Limb (tissue), 2 donors: ENCODE measurements around the gene VSIR.
A peak's percentile ranks its signal among the peaks of the same experiment; 100 is the strongest.

Experiments
- DNase-seq, 2 donors: peaks; one replicate each; pipeline ENCODE4 v3.0.0-alpha.2; 2016; ENCODE audit errors: extremely low spot score in 2 of 2

The VSIR gene

DNA sequence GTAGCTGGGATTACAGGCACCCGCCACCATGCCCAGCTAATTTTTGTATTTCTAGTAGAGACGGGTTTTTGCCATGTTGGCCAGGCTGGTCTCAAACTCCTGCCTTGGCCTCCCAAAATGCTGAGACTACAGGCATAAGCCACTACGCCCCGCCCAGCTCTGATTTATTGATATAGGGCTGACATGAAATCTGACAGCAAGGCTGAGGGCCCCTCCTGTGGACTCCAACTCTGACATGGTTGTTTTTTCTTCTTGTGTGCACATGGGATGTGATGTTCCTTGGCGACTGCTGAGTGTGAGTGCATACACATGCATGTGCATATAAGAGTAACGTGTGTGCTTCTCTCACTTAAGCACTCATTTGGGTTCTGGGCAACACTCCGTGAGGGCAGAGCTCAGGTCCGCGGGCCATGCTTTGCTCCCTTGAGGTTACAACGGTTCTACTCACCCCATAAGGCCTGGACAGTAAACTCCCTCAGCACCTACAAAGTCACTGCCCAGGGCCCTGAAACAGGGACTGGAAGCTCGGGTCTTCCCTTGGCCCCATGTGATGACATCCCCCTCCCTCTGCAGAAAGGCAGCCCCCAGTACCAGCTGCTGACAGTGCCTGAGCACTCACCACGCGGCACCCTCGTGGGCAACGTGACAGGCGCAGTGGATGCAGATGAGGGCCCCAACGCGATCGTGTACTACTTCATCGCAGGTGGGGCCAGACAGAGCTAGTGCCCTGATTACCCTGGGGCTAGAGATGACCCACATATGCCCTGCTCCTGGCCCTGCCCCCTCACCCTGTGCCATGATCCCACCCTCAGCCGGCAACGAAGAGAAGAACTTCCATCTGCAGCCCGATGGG, 33.6 kb upstream of the VSIR start:
- no peak for DNase-seq

DNA sequence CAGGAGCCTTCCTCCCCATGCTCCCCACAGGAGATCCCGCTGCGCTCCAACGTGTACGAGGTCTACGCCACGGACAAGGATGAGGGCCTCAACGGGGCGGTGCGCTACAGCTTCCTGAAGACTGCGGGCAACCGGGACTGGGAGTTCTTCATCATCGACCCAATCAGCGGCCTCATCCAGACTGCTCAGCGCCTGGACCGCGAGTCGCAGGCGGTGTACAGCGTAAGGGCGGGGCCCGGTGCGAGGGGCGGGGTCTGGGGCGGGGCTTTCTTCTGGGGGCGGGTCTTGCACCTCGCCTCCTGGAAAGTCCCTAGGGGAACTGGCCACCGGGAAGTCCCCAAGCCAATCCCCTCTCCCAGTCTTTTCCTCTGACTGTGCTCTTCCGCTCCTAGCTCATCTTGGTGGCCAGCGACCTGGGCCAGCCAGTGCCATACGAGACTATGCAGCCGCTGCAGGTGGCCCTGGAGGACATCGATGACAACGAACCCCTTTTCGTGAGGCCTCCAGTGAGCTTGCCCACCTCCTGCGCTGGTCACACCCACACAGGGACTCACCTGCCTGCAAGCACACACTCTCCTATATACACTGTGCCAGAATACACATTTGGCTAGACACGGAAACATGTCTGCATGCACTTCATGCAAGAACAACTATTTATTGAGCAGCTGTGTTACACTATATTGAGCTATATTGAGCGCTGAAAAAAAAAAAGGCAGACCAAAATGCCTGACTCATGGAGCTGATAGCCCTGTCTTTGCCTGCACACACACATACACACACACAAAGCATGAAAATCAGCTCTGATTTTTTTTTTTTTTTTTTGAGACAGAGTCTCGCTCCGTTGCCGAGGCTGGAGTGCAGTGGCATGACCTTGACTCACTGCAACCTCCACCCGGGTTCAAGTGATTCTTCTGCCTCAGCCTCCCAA, 32.7 kb upstream of the VSIR start:
- DNase-seq: peak in 1 of 2 donors; percentile 52

DNA sequence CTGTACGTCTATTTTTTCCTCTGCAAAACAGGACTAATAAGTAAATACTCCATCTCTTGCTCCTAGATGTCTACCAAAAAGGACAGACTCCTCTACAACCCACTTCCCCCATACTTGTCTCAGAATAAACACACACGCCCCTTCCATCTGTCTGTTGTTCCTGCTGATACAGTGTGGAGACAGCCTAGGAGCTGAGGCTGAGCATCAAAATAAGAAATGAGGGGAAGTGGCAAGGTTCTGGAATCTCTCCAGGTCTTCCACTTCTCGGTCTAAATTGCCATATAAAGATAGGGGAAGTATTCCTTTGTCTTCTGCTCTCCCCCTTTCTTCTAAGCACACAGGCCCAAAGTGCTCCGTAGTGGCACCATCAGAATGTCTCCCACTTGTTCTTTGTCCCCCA, 30.8 kb upstream of the VSIR start:
- DNase-seq: no peak

DNA sequence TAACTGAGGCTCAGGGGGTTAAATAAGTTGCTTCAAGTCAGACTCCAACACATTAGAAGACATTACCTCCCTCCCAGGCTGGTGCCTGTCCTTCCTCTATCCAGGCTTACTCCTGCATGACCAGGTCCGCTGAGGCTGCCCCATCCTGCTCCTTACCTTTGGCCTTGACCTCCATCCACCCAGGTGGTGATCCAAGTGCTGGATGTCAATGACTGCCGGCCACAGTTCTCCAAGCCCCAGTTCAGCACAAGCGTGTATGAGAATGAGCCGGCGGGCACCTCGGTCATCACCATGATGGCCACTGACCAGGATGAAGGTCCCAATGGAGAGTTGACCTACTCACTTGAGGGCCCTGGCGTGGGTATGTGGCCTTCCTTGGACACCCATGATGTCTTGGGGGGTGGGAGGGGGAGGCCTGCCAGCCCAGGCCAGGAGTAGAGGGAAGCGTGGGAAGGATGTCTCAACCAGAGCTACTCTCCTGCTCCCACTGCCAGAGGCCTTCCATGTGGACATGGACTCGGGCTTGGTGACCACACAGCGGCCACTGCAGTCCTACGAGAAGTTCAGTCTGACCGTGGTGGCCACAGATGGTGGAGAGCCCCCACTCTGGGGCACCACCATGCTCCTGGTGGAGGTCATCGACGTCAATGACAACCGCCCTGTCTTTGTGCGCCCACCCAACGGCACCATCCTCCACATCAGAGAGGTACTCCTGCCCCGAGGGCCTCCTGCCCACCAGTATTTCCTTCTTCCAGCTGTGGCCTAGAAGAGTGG, 29.6 kb upstream of the VSIR start:
- DNase-seq: no peak

DNA sequence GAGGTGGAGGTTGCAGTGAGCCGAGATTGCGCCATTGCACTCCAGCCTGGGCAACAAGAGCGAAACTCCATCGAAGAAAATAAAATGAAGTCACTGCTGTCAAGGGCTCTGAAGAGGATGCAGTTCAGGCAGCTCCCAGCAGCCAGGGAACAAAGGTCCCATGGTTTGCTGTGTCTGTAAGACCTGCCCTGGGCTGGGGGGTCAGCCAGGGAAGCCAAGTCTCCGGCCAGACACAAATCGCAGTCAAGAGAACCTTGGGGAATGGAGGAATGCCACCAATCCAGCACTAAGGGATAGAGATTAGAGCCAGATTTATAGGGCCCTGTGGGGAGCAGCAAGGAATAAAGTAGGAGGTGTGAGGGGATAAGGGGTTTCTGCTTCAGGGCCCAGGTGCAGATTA, 28.9 kb upstream of the VSIR start:
- no peak for DNase-seq

DNA sequence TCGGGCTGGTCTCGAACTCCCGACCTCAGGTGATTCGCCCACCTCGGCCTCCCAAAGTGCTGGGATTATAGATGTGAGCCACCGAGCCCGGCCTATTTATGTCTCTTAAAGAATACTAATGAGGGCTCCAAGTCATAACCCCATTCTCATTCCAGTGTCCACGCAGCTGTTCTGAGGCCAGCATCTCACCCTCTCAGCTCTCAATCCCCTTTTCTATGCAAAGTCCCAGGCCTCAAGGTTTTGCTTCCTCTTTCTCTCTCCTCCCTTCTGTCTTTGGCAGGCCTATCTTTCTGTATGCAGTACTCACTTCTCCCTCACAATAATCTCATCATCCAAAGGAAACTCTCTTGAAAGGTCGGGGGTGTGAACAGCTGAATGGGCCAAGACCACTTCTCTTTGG, 28.0 kb upstream of the VSIR start:
- DNase-seq: no peak

DNA sequence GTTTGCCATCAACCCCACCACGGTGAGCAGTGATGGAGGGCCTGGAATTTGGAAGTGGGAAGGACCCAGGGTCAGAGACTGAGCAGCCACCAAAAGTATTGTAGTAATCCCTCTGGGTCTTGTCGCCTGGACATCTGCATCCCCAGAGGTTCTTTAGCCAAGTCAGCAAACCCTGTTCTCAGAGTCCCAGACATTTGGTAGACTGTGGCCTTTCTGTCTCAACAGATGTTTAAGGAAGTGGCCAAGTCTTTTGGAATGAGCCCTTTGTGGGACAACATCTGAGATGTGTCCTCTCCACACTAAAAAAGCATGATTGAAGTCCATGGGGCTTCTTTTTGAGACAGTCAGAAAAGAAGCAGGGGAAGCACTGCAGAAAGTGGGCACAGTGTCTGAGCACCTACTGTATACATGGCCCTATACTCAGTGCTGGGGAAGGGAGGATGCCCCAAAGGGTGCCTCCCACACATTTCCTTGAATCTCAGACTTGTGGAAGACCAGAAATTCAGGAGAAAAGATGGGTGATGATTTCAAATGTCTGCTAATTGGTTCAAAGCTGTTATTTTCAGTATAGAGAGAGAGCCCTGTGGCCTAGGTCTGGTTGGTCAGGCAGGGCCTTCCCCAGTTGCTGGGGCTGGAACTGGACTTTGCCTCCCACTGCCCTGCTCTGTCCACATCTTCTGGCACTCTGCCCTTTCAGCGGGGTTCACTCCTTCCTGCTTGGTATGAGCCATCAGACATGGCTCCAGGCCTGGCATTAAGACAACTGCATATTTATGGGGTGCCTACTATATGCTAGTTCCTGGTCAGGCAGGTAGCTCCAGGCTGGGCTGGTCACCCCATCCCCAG, 26.5 kb upstream of the VSIR start:
- no peak for DNase-seq

DNA sequence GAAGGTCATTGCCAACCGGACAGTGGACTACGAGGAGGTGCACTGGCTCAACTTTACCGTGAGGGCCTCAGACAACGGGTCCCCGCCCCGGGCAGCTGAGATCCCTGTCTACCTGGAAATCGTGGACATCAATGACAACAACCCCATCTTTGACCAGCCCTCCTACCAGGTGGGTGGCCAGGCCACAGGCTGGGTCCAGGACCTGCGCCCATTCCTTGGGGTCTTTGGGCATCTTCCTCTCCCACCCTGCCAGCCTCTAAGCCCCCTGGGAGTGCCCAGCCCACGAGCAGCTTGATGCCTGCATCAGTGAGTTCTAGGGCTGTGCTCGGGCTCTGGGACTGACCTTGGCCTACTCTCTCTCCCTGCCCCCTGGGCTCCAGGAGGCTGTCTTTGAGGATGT, 25.8 kb upstream of the VSIR start:
- no peak for DNase-seq

DNA sequence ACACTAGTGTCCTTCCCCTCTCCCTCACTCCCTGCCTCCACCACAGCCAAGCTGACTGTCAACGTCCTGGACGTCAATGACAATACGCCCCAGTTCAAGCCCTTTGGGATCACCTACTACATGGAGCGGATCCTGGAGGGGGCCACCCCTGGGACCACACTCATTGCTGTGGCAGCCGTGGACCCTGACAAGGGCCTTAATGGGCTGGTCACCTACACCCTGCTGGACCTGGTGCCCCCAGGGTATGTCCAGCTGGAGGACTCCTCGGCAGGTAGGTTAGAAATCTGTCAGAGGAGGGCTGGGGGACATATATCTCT, 24.9 kb upstream of the VSIR start:
- DNase-seq: no peak

DNA sequence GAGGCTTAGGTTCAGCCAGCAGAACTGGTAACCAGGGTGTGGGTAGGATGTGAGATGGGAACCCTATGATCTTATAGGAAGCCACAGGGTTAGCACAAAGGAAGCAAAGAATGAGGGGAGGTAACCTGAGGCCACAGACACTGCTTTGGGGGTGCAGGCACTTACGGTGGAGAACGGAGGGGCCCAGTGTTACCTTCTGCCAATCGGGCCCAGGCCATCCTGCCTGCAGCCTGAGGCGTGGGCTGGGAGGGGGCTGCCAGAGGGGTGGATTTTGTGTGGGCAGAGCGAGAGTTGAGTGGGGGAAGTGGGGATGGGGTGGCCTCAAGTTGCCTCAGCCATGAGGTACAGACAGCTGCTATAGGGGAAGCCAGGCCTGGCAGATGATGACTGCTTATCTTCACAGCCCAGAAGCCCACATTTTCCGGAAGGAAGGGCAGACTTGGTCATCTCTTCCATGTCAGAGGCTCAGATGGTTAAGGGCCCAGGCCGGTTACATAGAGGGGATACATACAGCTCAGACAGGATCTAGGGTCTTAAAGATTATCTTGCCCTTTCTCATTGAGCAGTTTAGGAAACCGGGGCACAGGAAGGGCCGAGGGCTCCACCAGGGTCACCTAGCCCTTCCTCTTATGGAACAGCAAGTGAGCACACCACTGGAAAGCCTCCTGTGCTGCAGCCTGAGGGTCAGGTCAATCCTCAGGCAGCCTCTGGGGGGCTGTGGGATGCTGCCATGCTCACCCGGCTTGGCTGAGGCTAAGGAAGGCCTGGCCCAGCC, 24.4 kb upstream of the VSIR start:
- DNase-seq: no peak

DNA sequence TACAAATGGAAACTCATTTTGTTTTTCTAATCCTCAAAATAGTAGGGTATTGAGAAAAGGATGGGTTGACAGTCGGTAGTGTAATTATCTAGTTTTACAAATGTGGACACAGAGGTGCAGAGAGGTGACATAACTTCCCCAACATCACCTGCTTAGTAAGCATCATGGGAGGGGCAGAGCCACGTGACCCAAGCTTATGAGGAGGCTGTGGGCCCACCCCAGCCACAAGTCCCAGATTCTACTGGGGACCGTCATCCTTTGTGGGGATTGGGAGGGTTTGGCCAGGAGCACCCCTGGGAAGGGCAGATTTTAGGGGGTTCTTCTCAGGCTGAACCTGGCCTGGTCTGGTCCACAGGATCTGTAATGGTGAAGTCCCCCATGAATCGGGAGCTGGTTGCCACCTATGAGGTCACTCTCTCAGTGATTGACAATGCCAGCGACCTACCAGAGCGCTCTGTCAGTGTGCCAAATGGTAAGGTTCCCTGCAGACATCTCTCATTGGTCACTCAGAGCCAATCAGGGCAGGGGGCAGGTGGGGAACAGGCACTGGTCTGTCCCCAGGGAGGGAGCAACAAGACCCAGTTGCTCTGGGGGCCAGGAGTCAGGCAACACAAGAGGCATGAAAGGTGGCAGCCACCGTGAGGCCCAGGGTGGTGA, 23.6 kb upstream of the VSIR start:
- no peak for DNase-seq

DNA sequence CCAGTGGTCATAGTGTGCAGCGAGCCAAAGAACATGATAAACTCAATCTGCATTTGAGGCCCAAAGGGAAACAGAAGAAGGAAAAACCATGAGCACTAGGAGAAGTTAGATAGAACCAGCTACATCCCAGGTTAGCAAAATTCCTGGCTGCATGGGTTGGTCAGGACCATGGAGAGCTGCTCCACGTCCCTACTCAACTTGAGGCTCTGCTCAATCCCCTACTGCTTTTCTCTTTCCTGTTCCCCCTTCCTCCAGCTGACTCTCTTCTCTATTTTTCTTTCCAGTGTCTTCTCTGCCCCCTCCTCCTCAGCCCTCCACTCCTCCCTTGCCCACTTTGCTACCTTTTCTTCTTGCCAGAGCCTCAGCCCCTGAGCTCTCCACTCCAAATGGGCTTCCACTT, 21.9 kb upstream of the VSIR start:
- peak in 1 of 2 donors; percentile 67 for DNase-seq

DNA sequence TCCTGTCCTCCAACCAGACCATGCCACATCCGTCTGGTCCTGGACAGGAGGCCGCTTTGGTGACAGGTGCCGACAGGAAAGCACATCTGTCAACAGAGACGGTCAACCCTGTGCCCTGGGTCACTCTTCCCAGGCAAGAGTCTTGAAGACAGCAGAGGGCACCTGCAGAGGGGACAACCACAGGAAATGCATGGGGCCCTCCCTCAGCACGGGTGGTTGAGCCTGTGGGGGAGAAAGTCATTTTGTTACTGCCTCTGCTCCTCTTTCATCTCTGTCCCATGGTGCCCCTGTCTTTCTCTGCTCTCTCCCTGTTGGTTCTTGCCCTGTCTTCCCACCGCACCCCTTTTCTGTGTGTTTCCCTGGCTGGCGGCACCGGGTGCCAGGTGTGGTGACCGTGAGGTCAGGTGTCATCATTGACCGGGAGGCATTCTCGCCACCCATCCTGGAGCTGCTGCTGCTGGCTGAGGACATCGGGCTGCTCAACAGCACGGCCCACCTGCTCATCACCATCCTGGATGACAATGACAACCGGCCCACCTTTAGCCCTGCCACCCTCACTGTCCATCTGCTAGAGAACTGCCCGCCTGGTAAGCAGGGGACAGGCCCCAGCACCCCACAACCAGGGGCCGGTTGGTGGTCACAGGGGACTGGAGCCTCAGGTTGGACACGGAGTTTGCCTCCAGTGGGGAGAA, 17.6 kb upstream of the VSIR start:
- DNase-seq: no peak

DNA sequence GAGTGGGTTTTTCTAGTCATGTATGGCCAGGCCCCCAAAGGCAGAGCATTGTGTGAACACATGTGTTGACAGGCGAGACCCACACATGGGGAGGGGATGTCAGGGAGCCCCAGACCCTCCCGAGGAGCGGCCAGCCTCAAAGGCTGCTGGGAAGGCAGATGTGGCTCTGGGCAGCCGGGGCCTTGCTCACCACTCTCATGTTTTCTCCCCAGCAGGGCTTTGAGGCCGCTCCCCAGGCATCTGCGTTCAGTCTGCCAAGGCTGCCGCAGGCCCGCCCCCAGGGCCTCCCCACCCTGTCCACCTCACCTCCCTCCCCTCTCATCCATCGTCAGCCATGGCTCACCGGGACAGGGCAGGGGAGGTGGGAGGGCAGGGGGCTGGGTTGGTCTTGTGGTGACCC, 16.6 kb upstream of the VSIR start:
- no peak for DNase-seq

DNA sequence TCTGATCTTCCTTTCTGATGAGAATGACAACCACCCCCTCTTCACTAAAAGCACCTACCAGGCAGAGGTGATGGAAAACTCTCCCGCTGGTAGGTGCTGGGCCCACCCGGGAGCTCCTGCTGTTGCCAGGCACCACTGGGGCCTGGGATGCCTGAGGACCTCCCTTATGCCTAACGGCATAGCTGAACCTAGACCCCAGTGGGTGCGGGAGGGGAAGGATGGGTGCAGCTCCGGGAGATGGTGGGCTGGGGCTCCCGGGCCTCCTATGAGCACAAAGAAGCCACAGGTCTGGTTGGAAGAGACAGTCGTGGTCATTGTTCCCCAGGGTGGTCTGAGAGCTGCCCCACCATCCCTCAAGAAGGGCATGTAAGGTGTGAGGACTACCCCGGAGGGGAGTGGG, 15.6 kb upstream of the VSIR start:
- DNase-seq: no peak

DNA sequence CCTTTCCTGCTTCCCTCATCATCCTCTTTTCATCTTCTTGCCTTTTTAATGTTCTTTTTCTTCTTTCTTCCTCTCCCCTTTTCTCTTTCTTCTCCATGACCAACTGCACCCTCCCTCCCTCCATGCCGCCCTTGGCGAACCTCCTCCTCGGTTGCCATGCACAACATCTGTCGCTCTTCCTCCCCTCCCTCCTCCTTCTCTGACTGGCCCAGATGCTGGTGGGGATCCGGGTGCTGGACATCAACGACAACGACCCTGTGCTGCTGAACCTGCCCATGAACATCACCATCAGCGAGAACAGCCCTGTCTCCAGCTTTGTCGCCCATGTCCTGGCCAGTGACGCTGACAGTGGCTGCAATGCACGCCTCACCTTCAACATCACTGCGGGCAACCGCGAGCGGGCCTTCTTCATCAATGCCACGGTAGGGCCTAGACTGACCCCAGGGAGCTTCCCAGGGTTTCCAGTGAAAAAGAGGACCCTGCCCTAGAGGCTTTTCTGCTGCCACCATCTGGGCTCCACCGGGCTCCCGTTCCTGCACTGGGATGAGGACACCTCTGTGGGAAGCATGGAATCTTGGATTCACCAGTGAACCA, 11.5 kb upstream of the VSIR start:
- DNase-seq: no peak

DNA sequence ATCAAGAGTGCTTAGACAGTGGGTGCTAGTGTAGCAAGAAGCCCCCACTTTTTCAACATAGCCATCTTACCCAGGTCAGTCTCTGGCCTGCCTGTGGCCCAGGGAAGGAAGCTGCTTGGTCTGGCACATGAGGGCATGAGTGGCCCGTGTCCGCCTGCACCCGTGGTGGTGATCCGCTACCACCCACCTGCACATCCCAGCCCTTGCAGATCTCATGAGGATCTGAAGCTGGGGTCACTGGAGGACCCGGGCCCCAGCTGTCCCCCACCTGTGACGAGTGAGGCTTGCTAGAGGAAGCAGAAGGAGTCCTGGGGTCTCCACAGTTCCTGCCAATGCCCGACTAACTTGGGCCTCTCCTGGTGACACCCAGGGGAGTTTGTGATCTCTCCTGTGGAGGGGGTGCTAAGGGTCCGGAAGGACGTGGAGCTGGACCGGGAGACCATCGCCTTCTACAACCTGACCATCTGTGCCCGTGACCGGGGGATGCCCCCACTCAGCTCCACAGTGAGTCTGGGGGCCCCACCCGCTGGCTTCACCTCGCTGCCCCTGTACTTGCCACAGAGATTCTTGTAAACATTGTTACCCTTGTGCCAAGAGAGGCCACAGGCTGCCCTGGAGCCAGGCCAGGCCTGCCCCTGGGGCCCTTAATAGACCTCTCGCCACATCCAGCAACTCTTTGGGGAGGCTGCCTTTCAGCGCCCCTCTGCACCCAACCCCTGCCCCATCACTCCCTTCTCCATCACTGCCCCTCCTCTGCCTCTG, 10.8 kb upstream of the VSIR start:
- DNase-seq: no peak

DNA sequence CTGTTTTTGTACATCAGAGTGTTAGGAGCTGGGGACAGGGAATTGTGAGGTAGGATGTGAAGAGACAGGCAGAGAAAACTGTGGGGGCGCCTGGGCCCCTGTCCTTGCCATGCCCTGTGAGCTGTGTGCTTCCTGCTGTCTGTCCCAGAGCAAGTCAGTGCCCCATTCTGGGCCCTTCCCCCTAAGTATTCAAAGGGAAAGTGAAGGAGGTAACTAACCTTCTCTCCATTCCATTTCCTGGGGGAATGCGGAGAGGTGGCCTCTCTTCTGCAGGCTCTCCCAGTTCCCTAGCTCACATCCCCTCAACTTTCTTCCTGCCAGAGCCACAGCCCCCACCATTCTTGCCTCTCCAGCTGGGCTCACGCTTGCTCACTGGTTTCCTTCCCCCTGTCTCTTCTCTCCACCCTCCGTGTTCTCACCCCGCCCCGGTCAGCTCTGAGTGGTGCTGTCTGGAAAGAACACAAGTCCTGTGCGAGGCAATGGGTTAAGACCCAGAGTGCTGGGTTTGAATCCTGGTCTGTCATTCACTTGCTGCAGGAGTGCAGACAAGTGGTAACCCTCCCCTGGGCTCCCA, 9.7 kb upstream of the VSIR start:
- DNase-seq: no peak
